Sigmoid colon (tissue), 3 donors: Measurements from ENCODE around the gene FAM83G.

Experiments used
- POLR2A ChIP-seq, 2 donors: fragments of 450-650 bp; IDR thresholded peaks; one replicate each; pipeline ENCODE4 v1.6.1; 2016; ENCODE audit warnings: antibody characterized with exemption in 2 of 2, mild to moderate bottlenecking in 2 of 2, moderate library complexity in 2 of 2
- TF ChIP-seq, protein P1 (sequence below), 4 experiments: fragments of 450-650 bp in 3 of 4; fragments of 200-600 bp in 1 of 4; IDR thresholded peaks; one replicate each; pipeline ENCODE4 v1.5.1; 2016 to 2019; ENCODE audit warnings: antibody characterized with exemption in 4 of 4, mild to moderate bottlenecking in 3 of 4, moderate library complexity in 2 of 4

DNA sequence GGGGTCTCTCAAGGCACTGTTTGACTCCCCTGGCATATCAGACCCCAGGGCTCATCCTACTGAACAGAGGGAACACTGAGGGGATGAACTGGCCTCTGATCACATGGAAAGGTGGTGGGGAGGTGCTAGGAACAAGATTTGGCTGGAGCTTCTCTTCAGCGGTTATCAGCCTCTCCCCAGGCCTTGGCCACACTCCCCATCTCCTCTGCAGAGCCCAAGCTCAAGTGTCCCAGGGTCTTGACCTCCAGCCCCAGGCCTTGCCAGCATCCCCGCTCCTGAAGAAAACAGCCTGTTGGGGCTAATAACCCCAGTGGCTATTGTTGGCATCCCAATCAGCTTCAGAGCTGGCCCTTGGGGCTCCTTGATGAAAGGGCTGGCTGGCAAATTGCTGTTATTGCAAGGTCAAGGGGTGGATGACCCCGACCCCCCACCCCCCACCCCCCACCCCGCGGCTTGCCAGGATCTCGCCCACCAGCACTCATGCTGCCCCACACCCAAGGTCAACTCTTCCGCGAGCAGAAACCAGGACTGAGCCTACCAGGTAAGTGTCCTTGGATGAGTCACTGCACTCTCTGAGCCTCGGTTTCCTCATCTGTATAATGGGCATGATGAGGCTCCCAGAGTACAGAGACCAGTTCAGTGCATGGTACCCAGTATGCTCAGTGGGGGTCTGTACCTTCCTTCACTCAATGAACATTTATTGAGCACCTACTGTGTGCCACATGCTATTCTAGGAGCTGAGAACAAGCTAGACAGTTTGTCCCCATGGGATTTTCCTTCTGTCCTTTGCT lies 18.8 kb upstream of the FAM83G start:
- TF ChIP-seq, protein P1, sequence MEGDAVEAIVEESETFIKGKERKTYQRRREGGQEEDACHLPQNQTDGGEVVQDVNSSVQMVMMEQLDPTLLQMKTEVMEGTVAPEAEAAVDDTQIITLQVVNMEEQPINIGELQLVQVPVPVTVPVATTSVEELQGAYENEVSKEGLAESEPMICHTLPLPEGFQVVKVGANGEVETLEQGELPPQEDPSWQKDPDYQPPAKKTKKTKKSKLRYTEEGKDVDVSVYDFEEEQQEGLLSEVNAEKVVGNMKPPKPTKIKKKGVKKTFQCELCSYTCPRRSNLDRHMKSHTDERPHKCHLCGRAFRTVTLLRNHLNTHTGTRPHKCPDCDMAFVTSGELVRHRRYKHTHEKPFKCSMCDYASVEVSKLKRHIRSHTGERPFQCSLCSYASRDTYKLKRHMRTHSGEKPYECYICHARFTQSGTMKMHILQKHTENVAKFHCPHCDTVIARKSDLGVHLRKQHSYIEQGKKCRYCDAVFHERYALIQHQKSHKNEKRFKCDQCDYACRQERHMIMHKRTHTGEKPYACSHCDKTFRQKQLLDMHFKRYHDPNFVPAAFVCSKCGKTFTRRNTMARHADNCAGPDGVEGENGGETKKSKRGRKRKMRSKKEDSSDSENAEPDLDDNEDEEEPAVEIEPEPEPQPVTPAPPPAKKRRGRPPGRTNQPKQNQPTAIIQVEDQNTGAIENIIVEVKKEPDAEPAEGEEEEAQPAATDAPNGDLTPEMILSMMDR (IDR thresholded peaks at IDR 0.05), result no peak
- no peak for TF ChIP-seq POLR2A (IDR thresholded peaks at IDR 0.05)
